Measurements from ENCODE around the gene DEDD.

The DEDD gene

DNA sequence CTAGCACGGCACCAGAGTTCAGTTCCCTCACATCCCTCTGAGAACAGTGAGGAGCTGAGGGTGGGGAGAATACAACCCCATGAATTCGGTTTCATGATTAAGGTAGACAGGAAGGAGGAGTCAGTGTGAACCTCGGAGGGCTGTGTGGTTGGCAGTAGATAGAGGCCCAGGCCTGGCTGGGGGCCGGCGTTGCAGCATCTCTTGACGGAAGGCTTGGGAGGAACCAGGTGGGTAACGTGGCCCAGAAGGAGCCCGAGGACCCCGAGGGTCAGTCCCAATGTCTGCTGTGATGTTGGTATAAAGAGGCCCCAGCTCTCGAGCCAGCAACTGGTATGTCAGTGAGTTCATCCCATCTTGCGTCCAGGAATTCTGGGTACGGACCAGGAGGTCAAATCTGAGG lies 39.2 kb upstream of the DEDD start:
- no peak overlapping the region for H3K4me3 Mint-ChIP-seq
- H3K27me3 Mint-ChIP-seq: no peaks in the 10 kb centered on the region
- H3K9me3 Mint-ChIP-seq: no peaks in the 10 kb centered on the region
- DNase-seq (ENCODE audit: low spot score in 2 of 2) (no peak), ATAC-seq (replicated peaks; ENCODE audit: extremely low read depth, poor library complexity, severe bottlenecking) (no peak)
- H3K27ac Mint-ChIP-seq (ENCODE audit: low read depth): peak overlapping the region; percentile 73
- peaks cover 42% of the 10 kb centered on the region for H3K36me3 Mint-ChIP-seq (ENCODE audit: insufficient read depth)
- H3K4me1 Mint-ChIP-seq: peaks cover 69% of the 10 kb centered on the region

DNA sequence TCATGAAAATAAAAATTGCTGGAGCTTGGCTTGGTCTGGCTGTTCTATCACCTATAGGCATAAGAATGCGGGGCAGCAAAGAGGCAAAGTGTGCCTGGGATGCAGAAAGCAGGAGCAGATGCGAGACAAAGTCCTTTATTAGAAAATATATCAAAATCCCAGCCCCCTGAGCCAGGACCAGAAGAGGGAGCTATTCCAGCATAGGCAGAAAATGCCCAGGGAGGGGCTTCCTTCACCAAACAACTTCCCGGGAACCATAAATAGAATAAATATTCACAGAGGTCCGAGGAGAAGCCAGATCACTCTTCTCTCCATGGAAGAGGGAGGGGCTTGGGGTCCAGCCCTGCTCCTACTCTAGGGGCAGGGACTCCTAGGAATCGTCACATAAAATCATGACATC lies 38.7 kb upstream of the DEDD start:
- peaks cover 69% of the 10 kb centered on the region for H3K4me1 Mint-ChIP-seq
- no peak overlapping the region for H3K4me3 Mint-ChIP-seq
- H3K36me3 Mint-ChIP-seq (ENCODE audit: insufficient read depth): peaks cover 44% of the 10 kb centered on the region
- ATAC-seq (replicated peaks; ENCODE audit: extremely low read depth, poor library complexity, severe bottlenecking): no peak
- H3K27ac Mint-ChIP-seq (ENCODE audit: low read depth): peak overlapping the region; percentile 73
- DNase-seq (ENCODE audit: low spot score in 2 of 2): no peak
- no peaks in the 10 kb centered on the region for H3K27me3 Mint-ChIP-seq
- H3K9me3 Mint-ChIP-seq: no peaks in the 10 kb centered on the region

DNA sequence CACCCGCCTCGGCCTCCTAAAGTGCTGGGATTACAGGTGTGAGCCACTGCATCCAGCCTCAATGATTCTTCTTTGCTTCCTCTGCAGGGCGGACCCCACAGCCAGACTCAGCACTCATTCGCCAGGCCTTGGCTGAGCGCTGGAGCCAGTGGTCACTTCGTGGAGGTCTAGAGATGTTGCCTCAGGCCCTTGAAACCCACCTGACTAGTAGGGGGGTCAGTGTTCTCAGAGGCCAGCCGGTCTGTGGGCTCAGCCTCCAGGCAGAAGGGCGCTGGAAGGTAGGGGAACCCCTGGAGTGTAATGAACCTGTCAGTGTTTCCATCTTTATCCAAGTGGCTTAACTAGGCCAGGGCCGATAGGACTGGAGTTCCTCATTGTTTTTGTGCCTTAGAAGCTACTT lies 36.4 kb upstream of the DEDD start:
- H3K4me3 Mint-ChIP-seq: peak overlapping the region; percentile 76
- H3K27ac Mint-ChIP-seq (ENCODE audit: low read depth): no peak overlapping the region
- H3K27me3 Mint-ChIP-seq: no peaks in the 10 kb centered on the region
- peaks cover 63% of the 10 kb centered on the region for H3K4me1 Mint-ChIP-seq
- H3K9me3 Mint-ChIP-seq: no peaks in the 10 kb centered on the region
- DNase-seq (ENCODE audit: low spot score in 2 of 2) (no peak), ATAC-seq (replicated peaks; ENCODE audit: extremely low read depth, poor library complexity, severe bottlenecking) (no peak)
- H3K36me3 Mint-ChIP-seq (ENCODE audit: insufficient read depth): peaks cover 41% of the 10 kb centered on the region

DNA sequence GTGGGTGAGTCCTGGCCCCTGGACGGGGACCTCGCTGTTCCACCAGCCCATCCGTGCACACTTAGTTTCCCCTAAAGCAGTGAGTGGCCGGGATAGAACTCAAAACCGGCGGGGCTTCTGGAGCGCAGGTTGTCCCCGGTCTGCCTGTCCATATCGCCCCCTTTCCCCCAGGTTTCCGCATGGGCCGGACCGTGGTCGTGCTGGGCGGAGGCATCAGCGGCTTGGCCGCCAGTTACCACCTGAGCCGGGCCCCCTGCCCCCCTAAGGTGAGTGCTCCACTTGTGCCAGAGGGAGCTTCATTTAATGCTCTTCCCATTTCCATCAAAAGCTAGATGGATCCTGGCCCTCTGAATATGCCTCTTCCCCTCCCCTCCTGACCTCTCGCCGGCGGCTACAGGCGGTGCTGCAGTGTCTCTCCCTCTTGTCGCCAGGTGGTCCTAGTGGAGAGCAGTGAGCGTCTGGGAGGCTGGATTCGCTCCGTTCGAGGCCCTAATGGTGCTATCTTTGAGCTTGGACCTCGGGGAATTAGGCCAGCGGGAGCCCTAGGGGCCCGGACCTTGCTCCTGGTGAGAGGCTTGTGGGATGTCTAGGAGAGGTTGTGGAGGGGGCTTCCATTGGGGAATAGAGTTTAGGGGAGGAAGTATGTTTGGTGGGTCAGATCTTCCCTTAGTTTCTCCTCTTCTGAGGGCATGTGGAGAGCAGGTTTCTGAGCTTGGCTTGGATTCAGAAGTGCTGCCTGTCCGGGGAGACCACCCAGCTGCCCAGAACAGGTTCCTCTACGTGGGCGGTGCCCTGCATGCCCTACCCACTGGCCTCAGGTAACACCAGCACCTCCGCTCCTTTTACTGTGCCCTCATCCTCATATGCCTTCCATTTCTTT lies 34.4 kb upstream of the DEDD start:
- Mint-ChIP-seq H3K27me3 (no peaks in the 10 kb centered on the region), H3K9me3 (no peaks in the 10 kb centered on the region), H3K4me3 (peak overlapping the region; percentile 76), H3K27ac (ENCODE audit: low read depth) (peak overlapping the region; percentile 98), H3K36me3 (ENCODE audit: insufficient read depth) (peaks cover 29% of the 10 kb centered on the region), H3K4me1 (peaks cover 53% of the 10 kb centered on the region)
- no peak for ATAC-seq (replicated peaks; ENCODE audit: extremely low read depth, poor library complexity, severe bottlenecking)
- no peak for DNase-seq (ENCODE audit: low spot score in 2 of 2)

DNA sequence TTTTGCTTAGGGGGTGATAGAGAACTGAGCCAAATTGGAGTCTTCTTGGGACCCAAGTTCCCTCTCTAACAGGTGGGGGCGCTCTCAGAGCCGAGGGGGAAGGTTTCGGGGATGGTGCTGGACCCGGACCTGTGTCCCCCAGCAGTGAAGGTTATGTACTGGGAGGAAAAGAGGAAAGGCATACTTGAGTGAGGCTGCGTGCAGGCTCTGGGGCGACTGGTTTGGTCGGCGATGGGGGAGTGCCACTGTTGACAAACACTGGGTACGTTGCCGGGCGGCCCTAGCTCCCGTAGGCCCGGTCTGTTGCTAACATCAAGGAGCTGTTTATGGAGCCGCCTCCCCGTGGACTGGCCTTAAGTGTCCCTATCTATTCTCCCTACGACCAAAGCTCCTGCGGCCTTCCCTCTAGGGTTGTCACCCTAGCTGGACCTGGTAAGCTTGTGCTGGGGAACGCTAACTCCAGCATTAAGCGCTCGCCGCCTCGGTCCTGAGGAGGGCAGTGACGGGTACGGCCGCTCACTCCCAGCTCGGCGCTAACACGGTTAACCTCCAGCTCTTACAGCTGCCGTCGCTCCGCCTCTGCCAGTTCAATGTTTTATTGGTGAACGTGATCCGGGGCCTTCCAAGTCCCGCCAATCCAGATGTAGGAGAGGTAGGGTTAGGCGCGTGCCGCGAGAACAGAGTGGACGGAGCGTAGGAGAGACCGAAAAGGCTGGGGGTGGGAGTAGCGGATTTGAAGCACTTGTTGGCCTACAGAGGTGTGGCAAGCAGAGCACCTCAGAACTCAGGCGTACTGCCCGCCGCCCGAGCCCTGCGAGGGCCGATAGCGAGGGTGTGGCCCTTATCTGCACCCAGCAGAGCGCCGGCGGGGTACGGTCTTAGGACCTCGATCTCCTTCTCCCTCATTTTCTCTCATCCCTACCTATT lies 33.5 kb upstream of the DEDD start, which contains the start of gene PPOX:
Gene PPOX, plus strand, starts transcription at position 685 of the 927 bp plus-strand sequence. CDS start 422 bp downstream, outside the sequence.
- H3K36me3 Mint-ChIP-seq (ENCODE audit: insufficient read depth): peaks cover 20% of the 10 kb centered on the region
- H3K9me3 Mint-ChIP-seq: no peaks in the 10 kb centered on the region
- peak within 1 kb of the TSS; percentile 98 for H3K27ac Mint-ChIP-seq (ENCODE audit: low read depth)
- peak within 1 kb of the TSS; percentile 76 for H3K4me3 Mint-ChIP-seq
- peak; percentile 92 for ATAC-seq (replicated peaks; ENCODE audit: extremely low read depth, poor library complexity, severe bottlenecking)
- no peaks in the 10 kb centered on the region for H3K27me3 Mint-ChIP-seq
- DNase-seq (ENCODE audit: low spot score in 2 of 2): peak; percentile 85 to 90
- peaks cover 55% of the 10 kb centered on the region for H3K4me1 Mint-ChIP-seq

DNA sequence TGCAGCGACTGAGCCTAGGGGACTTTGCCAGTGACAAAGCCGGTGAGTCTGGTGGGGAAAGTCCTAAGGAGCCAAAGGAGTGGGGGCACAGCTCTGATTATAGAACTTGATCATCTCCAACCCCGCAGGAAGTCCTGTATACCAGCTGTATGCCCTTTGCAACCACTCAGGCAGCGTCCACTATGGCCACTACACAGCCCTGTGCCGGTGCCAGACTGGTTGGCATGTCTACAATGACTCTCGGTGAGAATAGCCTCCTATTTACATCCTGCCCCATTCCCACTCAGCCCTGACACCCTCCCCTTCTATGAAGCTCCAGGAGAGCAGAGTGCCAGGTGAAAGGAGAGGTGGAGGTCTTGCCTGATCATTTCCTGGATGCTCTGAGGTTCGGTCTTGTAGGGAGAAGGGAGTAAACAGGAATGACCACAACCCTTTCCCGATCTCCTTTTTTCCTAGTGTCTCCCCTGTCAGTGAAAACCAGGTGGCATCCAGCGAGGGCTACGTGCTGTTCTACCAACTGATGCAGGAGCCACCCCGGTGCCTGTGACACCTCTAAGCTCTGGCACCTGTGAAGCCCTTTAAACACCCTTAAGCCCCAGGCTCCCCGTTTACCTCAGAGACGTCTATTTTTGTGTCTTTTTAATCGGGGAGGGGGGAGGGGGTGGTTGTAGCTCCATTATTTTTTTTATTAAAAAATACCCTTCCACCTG lies 32.6 kb upstream of the DEDD start:
- no peak for DNase-seq (ENCODE audit: low spot score in 2 of 2)
- H3K4me3 Mint-ChIP-seq: peak overlapping the region; percentile 76
- H3K9me3 Mint-ChIP-seq: no peaks in the 10 kb centered on the region

DNA sequence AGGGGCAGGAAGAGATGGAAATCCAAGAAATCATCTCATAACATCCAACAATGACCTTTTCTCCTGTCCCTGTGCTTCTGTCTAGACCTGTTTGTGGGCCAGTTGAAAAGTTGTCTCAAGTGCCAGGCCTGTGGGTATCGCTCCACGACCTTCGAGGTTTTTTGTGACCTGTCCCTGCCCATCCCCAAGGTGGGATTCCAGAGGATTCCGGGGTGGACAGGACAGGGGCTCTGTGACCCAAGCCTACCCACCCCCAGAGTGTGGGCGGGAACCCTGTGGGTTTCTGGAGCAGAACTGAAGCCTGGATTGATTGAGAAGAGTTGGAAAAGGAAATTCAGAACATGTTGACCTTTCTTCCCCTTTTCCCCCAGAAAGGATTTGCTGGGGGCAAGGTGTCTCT lies 31.3 kb upstream of the DEDD start:
- H3K27ac Mint-ChIP-seq (ENCODE audit: low read depth): no peak overlapping the region
- H3K9me3 Mint-ChIP-seq: no peaks in the 10 kb centered on the region
- H3K27me3 Mint-ChIP-seq: no peaks in the 10 kb centered on the region
- peaks cover 63% of the 10 kb centered on the region for H3K4me1 Mint-ChIP-seq
- H3K4me3 Mint-ChIP-seq: peak overlapping the region; percentile 3
- ATAC-seq (replicated peaks; ENCODE audit: extremely low read depth, poor library complexity, severe bottlenecking) (no peak), DNase-seq (ENCODE audit: low spot score in 2 of 2) (no peak)
- peaks cover 24% of the 10 kb centered on the region for H3K36me3 Mint-ChIP-seq (ENCODE audit: insufficient read depth)

More for the DNA sequence above, 32.6 kb upstream of the DEDD start:
- ATAC-seq (replicated peaks; ENCODE audit: extremely low read depth, poor library complexity, severe bottlenecking): no peak
- Mint-ChIP-seq H3K4me1 (peaks cover 56% of the 10 kb centered on the region), H3K27me3 (no peaks in the 10 kb centered on the region), H3K27ac (ENCODE audit: low read depth) (peak overlapping the region; percentile 98), H3K36me3 (ENCODE audit: insufficient read depth) (peaks cover 17% of the 10 kb centered on the region)

DNA sequence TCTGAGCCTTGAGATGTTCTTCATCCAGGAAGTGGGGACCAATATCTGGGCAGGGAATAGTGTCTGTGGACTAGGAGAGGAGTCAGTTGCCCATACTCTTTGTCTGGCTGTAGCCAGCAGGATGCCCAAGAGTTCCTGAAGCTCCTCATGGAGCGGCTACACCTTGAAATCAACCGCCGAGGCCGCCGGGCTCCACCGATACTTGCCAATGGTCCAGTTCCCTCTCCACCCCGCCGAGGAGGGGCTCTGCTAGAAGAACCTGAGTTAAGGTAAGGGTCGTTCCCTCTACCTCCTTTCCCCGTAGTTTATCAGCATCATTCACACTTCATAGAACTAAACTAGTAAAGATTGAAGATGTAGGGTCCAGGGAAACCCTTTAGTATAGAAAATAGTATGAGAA lies 30.3 kb upstream of the DEDD start:
- Mint-ChIP-seq H3K4me3 (no peak overlapping the region), H3K27me3 (no peaks in the 10 kb centered on the region), H3K36me3 (ENCODE audit: insufficient read depth) (peaks cover 32% of the 10 kb centered on the region), H3K27ac (ENCODE audit: low read depth) (no peak overlapping the region), H3K4me1 (peaks cover 67% of the 10 kb centered on the region), H3K9me3 (no peaks in the 10 kb centered on the region)
- DNase-seq (ENCODE audit: low spot score in 2 of 2) (no peak), ATAC-seq (replicated peaks; ENCODE audit: extremely low read depth, poor library complexity, severe bottlenecking) (no peak)

DNA sequence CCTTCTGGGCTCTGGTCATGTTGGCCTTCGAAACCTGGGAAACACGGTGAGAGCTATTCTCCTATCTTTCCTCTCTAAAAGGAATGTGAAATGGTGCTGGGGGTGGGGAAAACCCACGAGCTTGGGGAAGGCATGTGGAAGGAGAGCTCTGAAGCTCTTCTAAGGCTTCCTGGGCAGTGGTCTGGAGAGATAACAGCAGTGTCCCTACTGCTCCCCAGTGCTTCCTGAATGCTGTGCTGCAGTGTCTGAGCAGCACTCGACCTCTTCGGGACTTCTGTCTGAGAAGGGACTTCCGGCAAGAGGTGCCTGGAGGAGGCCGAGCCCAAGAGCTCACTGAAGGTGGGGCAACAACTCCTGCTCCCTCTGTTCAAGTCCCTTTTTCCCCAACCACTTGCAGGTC lies 29.6 kb upstream of the DEDD start:
- H3K27ac Mint-ChIP-seq (ENCODE audit: low read depth): no peak overlapping the region
- no peak for DNase-seq (ENCODE audit: low spot score in 2 of 2)

DNA sequence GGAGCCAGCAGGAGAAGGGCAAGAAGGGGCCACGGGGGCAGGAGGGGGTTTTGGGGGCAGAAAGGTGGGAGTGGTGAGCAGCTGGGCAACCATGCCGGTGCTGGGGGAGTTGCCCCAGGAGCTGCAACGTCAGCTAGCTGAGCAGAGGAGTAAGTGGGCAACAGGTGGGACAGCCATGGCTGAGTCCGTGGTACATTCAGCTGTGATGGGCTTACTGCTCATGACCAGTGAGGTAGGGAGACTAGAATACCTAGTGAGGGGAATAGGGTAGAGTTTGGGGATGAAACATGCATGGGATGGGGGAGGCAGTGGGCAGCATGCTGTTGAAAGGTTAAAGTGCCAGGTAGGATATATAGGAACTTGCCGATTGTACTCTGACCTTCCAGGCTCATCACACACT lies 29.2 kb upstream of the DEDD start:
- H3K36me3 Mint-ChIP-seq (ENCODE audit: insufficient read depth): peaks cover 40% of the 10 kb centered on the region
- H3K4me3 Mint-ChIP-seq: peak overlapping the region; percentile 92

More for the DNA sequence above, 29.6 kb upstream of the DEDD start:
- Mint-ChIP-seq H3K4me3 (no peak overlapping the region), H3K4me1 (peaks cover 66% of the 10 kb centered on the region), H3K36me3 (ENCODE audit: insufficient read depth) (peaks cover 36% of the 10 kb centered on the region), H3K9me3 (no peaks in the 10 kb centered on the region), H3K27me3 (no peaks in the 10 kb centered on the region)
- ATAC-seq (replicated peaks; ENCODE audit: extremely low read depth, poor library complexity, severe bottlenecking): no peak

DNA sequence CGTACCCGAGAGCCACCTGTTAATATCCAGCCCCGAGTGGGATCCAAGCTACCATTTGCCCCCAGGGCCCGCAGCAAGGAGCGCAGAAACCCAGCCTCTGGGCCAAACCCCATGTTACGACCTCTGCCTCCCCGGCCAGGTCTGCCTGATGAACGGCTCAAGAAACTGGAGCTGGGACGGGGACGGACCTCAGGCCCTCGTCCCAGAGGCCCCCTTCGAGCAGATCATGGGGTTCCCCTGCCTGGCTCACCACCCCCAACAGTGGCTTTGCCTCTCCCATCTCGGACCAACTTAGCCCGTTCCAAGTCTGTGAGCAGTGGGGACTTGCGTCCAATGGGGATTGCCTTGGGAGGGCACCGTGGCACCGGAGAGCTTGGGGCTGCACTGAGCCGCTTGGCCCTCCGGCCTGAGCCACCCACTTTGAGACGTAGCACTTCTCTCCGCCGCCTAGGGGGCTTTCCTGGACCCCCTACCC lies 28.2 kb upstream of the DEDD start:
- no peaks in the 10 kb centered on the region for H3K27me3 Mint-ChIP-seq
- no peaks in the 10 kb centered on the region for H3K9me3 Mint-ChIP-seq
- DNase-seq (ENCODE audit: low spot score in 2 of 2): no peak
- H3K4me3 Mint-ChIP-seq: peak overlapping the region; percentile 92
- H3K27ac Mint-ChIP-seq (ENCODE audit: low read depth): no peak overlapping the region
- H3K36me3 Mint-ChIP-seq (ENCODE audit: insufficient read depth): peaks cover 33% of the 10 kb centered on the region
- peaks cover 54% of the 10 kb centered on the region for H3K4me1 Mint-ChIP-seq
- ATAC-seq (replicated peaks; ENCODE audit: extremely low read depth, poor library complexity, severe bottlenecking): no peak

More for the DNA sequence above, 29.2 kb upstream of the DEDD start:
- H3K27ac Mint-ChIP-seq (ENCODE audit: low read depth): peak overlapping the region; percentile 38
- ATAC-seq (replicated peaks; ENCODE audit: extremely low read depth, poor library complexity, severe bottlenecking) (no peak), DNase-seq (ENCODE audit: low spot score in 2 of 2) (no peak)
- no peaks in the 10 kb centered on the region for H3K9me3 Mint-ChIP-seq
- no peaks in the 10 kb centered on the region for H3K27me3 Mint-ChIP-seq
- peaks cover 62% of the 10 kb centered on the region for H3K4me1 Mint-ChIP-seq

DNA sequence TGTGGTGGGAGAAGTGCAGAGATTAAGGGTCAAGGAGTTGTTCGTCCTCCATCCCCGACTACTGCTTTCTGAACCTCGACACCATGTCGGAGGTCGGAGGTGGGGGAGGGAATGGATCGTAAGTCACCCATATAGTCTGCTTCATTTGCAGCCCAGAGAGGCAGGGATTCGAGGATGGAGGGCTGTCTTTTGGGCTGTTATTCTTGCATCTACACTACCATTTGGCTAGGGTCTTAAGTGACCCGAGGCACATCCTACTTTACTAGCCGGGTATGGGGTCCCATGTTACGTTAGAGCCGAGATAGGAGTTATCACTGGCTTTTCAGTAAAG lies 27.4 kb upstream of the DEDD start:
- no peaks in the 10 kb centered on the region for H3K27me3 Mint-ChIP-seq
- H3K36me3 Mint-ChIP-seq (ENCODE audit: insufficient read depth): peaks cover 33% of the 10 kb centered on the region
- H3K4me1 Mint-ChIP-seq: peaks cover 54% of the 10 kb centered on the region
- ATAC-seq (replicated peaks; ENCODE audit: extremely low read depth, poor library complexity, severe bottlenecking) (no peak), DNase-seq (ENCODE audit: low spot score in 2 of 2) (no peak)
- H3K4me3 Mint-ChIP-seq: peak overlapping the region; percentile 92
- H3K9me3 Mint-ChIP-seq: no peaks in the 10 kb centered on the region
- peak overlapping the region; percentile 95 for H3K27ac Mint-ChIP-seq (ENCODE audit: low read depth)

Measured in central memory CD8-positive, alpha-beta T cell (primary cell).